Stimulated activated effector memory CD8-positive, alpha-beta T cell treated with anti-CD3 and anti-CD28 coated beads, Interleukin-12 subunit alpha, Interleukin-12 subunit beta, amount 100 ng/mL, for 72 hours (primary cell): ENCODE measurements around the gene LYSMD2.

ENCODE experiments used
- ATAC-seq: fragments of 150-1000 bp; cut with Tn5 transposase; 2 replicates; pipeline ENCODE4 v1.10.0; 2021
- DNase-seq, 2 donors: peaks; one replicate each; pipeline ENCODE4 v3.0.0; 2021 to 2022; ENCODE audit warnings: low spot score in 2 of 2
- H3K27ac Mint-ChIP-seq: one replicate; pipeline ENCODE4 v1.8.0; 2022; ENCODE audit warnings: mild to moderate bottlenecking, mixed read lengths
- H3K36me3 Mint-ChIP-seq: one replicate; pipeline ENCODE4 v1.8.0; 2022; ENCODE audit warnings: mild to moderate bottlenecking, mixed read lengths
- H3K4me1 Mint-ChIP-seq: one replicate; pipeline ENCODE4 v1.8.0; 2022; ENCODE audit warnings: mixed read lengths
- H3K4me3 Mint-ChIP-seq: one replicate; pipeline ENCODE4 v1.8.0; 2022; ENCODE audit warnings: mild to moderate bottlenecking, mixed read lengths
- H3K9me3 Mint-ChIP-seq: one replicate; pipeline ENCODE4 v1.8.0; 2022; ENCODE audit warnings: mixed read lengths

Gene LYSMD2

DNA sequence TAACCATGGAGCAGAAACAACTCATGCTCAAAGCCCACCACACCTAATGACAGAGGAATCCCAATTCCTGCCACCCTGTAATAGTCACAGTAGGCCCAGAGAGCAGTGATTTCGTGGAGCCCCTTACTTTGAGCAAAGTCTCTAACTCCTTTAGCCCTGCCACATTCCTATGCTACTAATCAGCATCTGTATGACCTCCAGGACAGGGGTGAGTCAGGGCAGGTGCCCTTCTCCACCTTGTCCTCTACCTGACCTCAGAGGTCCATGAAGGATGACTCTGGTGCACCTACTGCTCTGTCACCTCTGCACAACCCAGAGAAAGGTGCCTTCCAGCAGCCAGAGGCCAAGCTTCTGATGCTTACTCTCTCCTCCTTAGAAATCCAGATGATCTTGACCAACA lies 62.2 kb downstream of the LYSMD2 start:
- Mint-ChIP-seq H3K36me3 (no peaks in the 10 kb centered on the region), H3K4me1 (no peaks in the 10 kb centered on the region), H3K27ac (no peak overlapping the region), H3K4me3 (no peak overlapping the region), H3K9me3 (no peaks in the 10 kb centered on the region)
- ATAC-seq = no peak
- DNase-seq = no peak
